ENCODE data around the gene TPSD1. TPM values are rescaled to one million over a fixed set of nuclear protein-coding genes. Genes with fewer than 3 reads are reported as not detected.
"Not testable (repeated sequence)": the region's sequence is repeated elsewhere in the genome, so short reads cannot be mapped to it uniquely, and the experiment has no call there.

The TPSD1 gene
- total RNA-seq, 2 donors from 2014 or later = not detected

DNA sequence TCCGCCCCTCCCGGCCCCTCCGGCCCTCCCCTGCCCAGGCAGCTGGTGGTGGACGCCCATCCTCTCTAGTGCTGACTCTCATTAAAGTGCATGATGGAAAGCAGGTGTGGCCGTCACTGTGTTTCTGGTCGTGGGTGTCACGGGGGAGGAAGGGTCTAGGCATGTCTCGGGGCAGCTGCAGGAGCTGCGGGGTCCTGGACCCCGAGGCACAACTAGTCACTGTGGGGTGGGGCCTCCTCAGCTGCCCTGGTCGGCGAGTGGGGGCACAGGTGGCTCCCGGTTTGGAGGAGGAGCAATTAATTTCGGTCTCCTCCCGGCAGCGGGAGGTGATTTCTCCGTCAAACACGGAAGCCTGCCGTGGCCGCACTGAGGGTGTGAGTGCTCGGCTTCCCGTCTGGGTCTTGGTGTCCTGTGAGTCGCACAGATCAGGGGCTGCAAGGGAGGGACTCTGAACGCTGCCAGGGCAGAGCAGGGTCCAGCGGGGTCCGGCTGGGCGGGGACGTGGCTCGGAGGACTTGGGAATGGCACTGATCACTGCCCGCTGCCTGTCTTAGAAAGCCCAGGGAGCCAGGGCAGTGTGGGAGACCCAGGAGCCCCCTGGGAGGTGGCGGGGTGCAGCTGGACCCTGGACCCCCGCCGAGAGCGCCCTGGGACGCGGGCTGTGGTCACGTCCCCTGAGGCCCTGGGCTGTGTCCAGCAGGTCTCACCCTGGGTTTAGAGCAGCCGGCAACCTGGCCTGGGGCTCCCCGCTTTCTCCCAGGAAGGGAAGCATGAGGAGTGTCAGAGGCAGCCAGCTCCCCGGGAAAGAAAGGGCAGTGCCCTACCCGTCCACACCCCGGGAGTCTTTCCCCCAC lies 3.3 kb downstream of the TPSD1 start:
- Mint-ChIP-seq H3K4me3 (peak overlapping the region; percentile 60), H3K4me1 (ENCODE audit: low read depth in 2 of 2) (peaks cover 0 to 5% of the 10 kb centered on the region in 2 donors), H3K27ac (no peak overlapping the region), H3K9me3 (peaks cover under 1% of the 10 kb centered on the region), H3K36me3 (no peaks in the 10 kb centered on the region), H3K27me3 (peaks cover 0 to 13% of the 10 kb centered on the region in 2 donors)
- DNase-seq (ENCODE audit: low spot score) (peak; percentile 58), ATAC-seq (no peak)

DNA sequence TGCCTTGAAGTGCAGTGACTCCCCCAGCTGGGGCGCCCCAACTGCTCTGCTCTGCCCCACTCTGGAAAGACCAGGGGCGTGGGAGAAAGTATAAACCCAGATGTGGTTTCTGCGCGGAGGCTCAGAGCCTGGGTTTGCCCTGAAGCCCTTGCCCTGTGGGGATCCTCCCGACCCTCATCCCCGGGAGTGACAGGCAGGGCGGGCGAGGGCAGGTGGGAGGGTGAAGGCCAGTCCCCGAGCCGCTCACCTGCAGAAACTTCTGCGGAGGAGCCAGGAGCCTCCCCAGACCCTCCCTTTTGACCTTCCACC lies 3.8 kb downstream of the TPSD1 start:
- H3K4me3 Mint-ChIP-seq = no peak overlapping the region
- H3K4me1 Mint-ChIP-seq (ENCODE audit: low read depth in 2 of 2) = peaks cover 5 to 6% of the 10 kb centered on the region in 2 donors
- DNase-seq (ENCODE audit: low spot score) (peak; percentile 44), ATAC-seq (no peak)
- H3K27me3 Mint-ChIP-seq = peaks cover 0 to 13% of the 10 kb centered on the region in 2 donors
- H3K9me3 Mint-ChIP-seq = peaks cover 6% of the 10 kb centered on the region
- no peaks in the 10 kb centered on the region for H3K36me3 Mint-ChIP-seq
- no peak overlapping the region for H3K27ac Mint-ChIP-seq

DNA sequence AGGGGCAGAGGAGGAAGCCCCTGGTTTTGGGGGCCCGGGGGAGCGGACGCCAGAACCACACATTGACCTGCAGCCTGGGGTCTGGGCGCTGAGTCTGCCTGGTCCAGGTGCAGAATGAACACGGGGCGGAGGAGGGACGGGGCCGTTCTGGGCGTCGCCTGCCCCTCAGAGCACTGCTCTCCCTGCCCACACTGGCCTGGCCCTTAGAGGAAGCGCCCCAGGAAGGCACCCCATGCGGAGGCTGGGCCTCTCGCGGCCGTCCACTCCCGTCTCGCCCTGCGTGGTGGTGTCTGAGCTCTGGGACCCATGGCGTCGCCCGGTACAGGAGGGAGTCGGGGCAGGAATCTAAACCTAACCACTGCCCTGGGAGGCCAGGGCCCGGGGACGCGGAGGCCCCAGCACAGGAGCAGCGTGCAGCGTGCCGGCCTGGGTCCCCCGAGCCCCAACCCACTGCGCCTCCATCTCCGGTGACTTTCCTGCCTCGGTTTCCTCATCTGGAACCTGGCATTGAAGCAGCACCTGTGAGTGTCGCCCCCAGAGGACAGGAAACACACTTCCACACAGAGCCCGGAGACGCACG lies 4.3 kb downstream of the TPSD1 start:
- Mint-ChIP-seq H3K4me1 (ENCODE audit: low read depth in 2 of 2) (peaks cover 5 to 6% of the 10 kb centered on the region in 2 donors), H3K4me3 (no peak overlapping the region), H3K27me3 (peaks cover 0 to 13% of the 10 kb centered on the region in 2 donors), H3K36me3 (no peaks in the 10 kb centered on the region), H3K9me3 (peaks cover 8% of the 10 kb centered on the region), H3K27ac (no peak overlapping the region)
- DNase-seq (ENCODE audit: low spot score) = peak; percentile 59
- ATAC-seq = no peak

DNA sequence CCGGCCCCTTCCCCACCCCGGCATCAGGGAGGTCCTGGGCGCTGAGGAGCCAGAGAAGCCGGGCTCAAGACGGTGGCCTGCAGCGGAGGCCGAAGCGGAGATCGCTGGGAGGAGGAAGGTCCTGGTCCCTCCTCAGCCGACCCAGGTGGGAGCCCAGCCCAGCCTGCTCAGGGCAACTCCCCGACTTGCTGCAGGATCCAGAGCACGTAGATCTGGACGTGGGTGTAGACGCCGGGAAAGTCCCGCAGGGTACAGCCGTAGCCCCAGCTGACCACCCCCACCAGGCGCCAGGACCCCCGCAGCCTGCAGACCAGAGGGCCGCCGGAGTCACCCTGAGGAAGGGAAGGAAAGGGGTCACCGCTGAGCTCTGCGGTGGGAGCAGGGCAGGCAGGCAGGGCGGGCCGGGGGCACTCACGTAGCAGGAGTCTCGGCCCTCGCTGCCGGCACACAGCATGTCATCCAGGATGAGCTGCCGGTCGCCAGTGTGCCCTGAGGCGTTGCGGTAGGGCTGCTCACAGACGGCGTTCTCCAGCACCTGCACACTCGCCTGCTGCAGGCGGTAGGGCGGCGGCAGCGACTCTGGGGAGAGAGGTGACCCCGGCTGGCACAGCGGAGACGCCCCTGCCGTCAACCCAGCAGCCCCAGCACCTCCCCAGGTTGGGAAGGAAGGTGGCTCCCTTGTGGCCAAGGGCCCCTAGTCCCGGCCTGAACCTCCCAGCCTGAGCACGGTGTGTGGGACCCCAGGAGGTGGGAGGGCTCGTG lies 5.4 kb downstream of the TPSD1 start:
- ATAC-seq (no peak), DNase-seq (ENCODE audit: low spot score) (peak; percentile 55)
- Mint-ChIP-seq H3K4me1 (ENCODE audit: low read depth in 2 of 2) (peaks cover 5 to 6% of the 10 kb centered on the region in 2 donors), H3K4me3 (no peak overlapping the region), H3K27ac (no peak overlapping the region), H3K9me3 (peaks cover 8% of the 10 kb centered on the region), H3K27me3 (peaks cover 0 to 13% of the 10 kb centered on the region in 2 donors), H3K36me3 (no peaks in the 10 kb centered on the region)

- Mint-ChIP-seq H3K9me3 (peaks cover 8% of the 10 kb centered on the region), H3K27ac (no peak overlapping the region), H3K36me3 (no peaks in the 10 kb centered on the region), H3K27me3 (peaks cover 0 to 13% of the 10 kb centered on the region in 2 donors), H3K4me1 (ENCODE audit: low read depth in 2 of 2) (peaks cover 5 to 6% of the 10 kb centered on the region in 2 donors), H3K4me3 (no peak overlapping the region)
- ATAC-seq (no peak), DNase-seq (ENCODE audit: low spot score) (peak; percentile 57)
These were observed 6.5 kb downstream of the TPSD1 start for GRCh38 chr16:1262210-1262845.

DNA sequence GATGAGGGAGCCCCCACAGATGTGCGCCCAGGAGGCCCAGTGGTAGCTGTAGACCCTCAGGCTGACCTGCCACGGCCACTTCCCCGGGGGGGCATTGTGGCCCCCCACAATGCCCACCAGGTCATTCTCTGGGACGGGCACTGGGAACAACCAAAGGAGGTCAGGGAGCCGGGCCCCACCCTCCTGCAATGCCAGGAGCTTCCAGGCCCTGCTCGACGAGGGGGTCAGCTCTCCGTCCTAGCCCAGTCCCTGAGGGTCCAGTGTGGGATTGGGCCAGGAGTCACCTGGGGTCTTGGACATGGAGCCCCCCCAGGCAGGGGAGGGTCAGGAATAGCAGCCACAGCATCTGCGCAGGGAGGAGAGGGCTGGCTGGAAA lies 7.0 kb downstream of the TPSD1 start:
- no peak for ATAC-seq
- no peak overlapping the region for H3K27ac Mint-ChIP-seq
- peaks cover 0 to 13% of the 10 kb centered on the region in 2 donors for H3K27me3 Mint-ChIP-seq
- H3K4me3 Mint-ChIP-seq = no peak overlapping the region
- H3K4me1 Mint-ChIP-seq (ENCODE audit: low read depth in 2 of 2) = peaks cover 5 to 6% of the 10 kb centered on the region in 2 donors
- H3K9me3 Mint-ChIP-seq = peaks cover 8% of the 10 kb centered on the region
- no peaks in the 10 kb centered on the region for H3K36me3 Mint-ChIP-seq
- DNase-seq (ENCODE audit: low spot score) = no peak

GRCh38 chr16:1263591-1264344 lies 7.9 kb downstream of the TPSD1 start:
- Mint-ChIP-seq H3K9me3 (peaks cover 8% of the 10 kb centered on the region), H3K4me1 (ENCODE audit: low read depth in 2 of 2) (peaks cover 5 to 6% of the 10 kb centered on the region in 2 donors), H3K4me3 (no peak overlapping the region), H3K27ac (no peak overlapping the region), H3K36me3 (no peaks in the 10 kb centered on the region), H3K27me3 (peaks cover 0 to 12% of the 10 kb centered on the region in 2 donors)
- DNase-seq (ENCODE audit: low spot score) (peak; percentile 60), ATAC-seq (no peak)

- DNase-seq (ENCODE audit: low spot score) = no peak
- ATAC-seq = no peak
- peaks cover 8% of the 10 kb centered on the region for H3K9me3 Mint-ChIP-seq
- no peak overlapping the region for H3K27ac Mint-ChIP-seq
- no peaks in the 10 kb centered on the region for H3K36me3 Mint-ChIP-seq
- no peak overlapping the region for H3K4me3 Mint-ChIP-seq
- peaks cover 0 to 6% of the 10 kb centered on the region in 2 donors for H3K4me1 Mint-ChIP-seq (ENCODE audit: low read depth in 2 of 2)
- peaks cover 0 to 8% of the 10 kb centered on the region in 2 donors for H3K27me3 Mint-ChIP-seq
These were observed 8.6 kb downstream of the TPSD1 start for GRCh38 chr16:1264345-1265089.

DNA sequence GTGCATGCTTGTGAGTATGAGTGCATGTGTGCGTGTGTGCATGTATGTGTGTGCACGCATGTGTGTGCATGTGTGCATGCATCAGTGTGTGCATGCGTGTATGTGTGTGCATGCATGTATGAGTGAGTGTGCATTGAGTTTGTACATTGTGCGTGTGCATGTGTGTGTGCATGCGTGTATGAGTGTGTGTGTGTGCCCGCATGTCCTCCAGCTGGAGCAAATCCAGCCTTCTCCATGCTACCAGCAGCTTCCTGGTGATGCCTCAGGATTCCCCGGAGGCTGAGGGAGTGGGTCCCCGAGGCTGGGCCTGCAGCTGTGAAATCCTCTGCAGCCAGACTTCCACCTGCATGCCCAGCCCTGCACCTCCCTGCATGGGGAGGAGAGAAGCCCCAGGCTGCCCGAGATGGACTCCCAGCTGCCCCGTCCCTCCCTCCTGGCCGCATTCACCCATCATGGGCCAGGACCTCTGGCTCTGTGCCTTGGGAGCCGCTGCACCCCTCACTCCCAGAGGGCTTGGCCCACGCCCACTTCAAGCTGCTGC lies 9.3 kb downstream of the TPSD1 start:
- peaks cover 0 to 6% of the 10 kb centered on the region in 2 donors for H3K4me1 Mint-ChIP-seq (ENCODE audit: low read depth in 2 of 2)
- H3K9me3 Mint-ChIP-seq = peaks cover 8% of the 10 kb centered on the region
- H3K27me3 Mint-ChIP-seq = peaks cover 0 to 8% of the 10 kb centered on the region in 2 donors
- ATAC-seq (no peak), DNase-seq (ENCODE audit: low spot score) (peak; percentile 20)
- H3K4me3 Mint-ChIP-seq = no peak overlapping the region
- H3K27ac Mint-ChIP-seq = no peak overlapping the region
- no peaks in the 10 kb centered on the region for H3K36me3 Mint-ChIP-seq

DNA sequence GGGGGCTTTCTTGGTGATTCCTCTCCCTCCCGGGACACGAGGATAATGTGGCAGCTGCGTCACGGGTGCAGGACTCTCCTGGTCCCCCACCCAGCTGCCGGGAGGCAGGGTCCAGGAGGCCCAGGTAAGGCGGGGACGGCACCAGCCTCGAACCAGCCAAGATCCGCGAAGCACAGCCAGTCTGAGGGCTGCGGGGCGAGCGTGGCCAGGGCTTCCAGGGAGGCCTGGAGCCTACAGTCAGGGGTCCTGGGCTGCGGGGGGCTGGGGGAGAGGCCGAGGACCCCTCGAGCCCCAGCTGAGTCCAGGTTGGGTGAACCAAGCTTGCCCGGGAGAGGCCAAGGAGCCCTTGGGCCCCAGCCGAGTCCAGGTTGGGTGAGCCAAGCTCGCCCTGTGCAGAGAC lies 10.0 kb downstream of the TPSD1 start:
- Mint-ChIP-seq H3K4me3 (no peak overlapping the region), H3K27me3 (peaks cover 0 to 4% of the 10 kb centered on the region in 2 donors), H3K36me3 (no peaks in the 10 kb centered on the region), H3K27ac (no peak overlapping the region), H3K9me3 (peaks cover 8% of the 10 kb centered on the region), H3K4me1 (ENCODE audit: low read depth in 2 of 2) (peaks cover 0 to 6% of the 10 kb centered on the region in 2 donors)
- ATAC-seq (no peak), DNase-seq (ENCODE audit: low spot score) (peak; percentile 58)

DNA sequence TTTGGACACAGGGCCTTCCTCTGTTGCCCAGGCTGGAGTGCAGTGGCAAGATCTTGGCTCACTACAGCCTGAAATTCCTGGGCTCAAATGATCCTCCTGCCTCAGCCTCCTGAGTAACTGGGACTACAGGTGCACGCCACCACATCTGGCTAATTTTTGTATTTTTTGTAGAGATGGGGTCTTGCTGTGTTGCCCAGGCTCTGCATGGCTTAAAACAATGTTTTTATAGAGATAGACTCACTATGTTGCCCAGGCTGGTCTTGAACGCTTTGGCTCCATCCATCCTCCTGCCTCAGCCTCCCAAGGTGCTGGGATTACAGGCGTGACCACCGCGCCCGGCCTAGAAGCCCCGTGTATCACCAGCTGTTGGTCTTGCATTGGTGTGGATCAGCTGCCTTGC lies 13.5 kb downstream of the TPSD1 start:
- not testable (repeated sequence) for H3K36me3 Mint-ChIP-seq; DNase-seq (ENCODE audit: low spot score); ATAC-seq

GRCh38 chr16:1271380-1271723 lies 15.5 kb downstream of the TPSD1 start:
- Mint-ChIP-seq H3K4me3 (no peak overlapping the region), H3K27ac (no peak overlapping the region), H3K4me1 (ENCODE audit: low read depth in 2 of 2) (peaks cover 0 to 3% of the 10 kb centered on the region in 2 donors), H3K36me3 (no peaks in the 10 kb centered on the region), H3K27me3 (peaks cover 0 to 14% of the 10 kb centered on the region in 2 donors), H3K9me3 (no peaks in the 10 kb centered on the region)
- DNase-seq (ENCODE audit: low spot score) = peak; percentile 23
- no peak for ATAC-seq

More for the DNA sequence above, 13.5 kb downstream of the TPSD1 start:
- H3K4me3 Mint-ChIP-seq; H3K9me3 Mint-ChIP-seq; H3K4me1 Mint-ChIP-seq (ENCODE audit: low read depth in 2 of 2); H3K27me3 Mint-ChIP-seq; H3K27ac Mint-ChIP-seq: not testable (repeated sequence)
